ENCODE data around the gene HNRNPC. TPM values are rescaled to one million over a fixed set of nuclear protein-coding genes. Genes with fewer than 3 reads are reported as not detected.

HNRNPC gene
- total and polyA plus RNA-seq, 9 of the 15 experiments (the other 6 are each of a cell fraction or from before 2014, with no cell fraction given) = 679 to 1,557 (median 1,191) TPM

DNA sequence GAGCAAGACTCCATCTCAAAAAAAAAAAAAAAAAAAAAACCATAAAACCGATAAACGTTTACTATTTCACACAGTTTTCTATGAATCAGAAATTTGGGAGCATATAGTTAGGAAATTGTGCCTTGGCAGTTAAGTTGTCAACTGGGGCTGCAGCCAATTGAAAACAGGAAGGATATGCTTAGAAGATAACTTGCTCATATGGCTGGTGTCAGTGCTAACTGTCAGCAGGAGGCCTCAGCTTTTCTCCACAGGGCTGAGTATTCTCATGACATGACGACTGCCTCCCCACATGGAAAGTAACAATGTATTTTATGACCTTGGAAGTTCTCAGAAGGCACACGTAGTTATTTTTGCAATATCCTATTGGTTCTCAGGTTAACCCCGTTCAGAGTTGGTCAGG is 83.8 kb downstream of the HNRNPC start:
- FAIRE-seq (no peak), DNase-seq (ENCODE audit: extremely low read depth in 1 of 4, low spot score in 3 of 4) (peak in 1 of 4 experiments; percentile 40), ATAC-seq (peak; percentile 63; the same call in 2 of the 3 replicates)
- Histone ChIP-seq H2AFZ (ENCODE audit: low read depth, low read length) (peak overlapping the region; percentile 17; the same call in 1 of the 2 replicates), H3K9me3 (replicated peaks; ENCODE audit: control insufficient read depth, insufficient read depth, low read depth, low read length) (no peaks in the 10 kb centered on the region), H4K20me1 (replicated peaks; ENCODE audit: control insufficient read depth, insufficient read depth, low read length) (no peaks in the 10 kb centered on the region), H3K4me1 (replicated peaks in 1 of 2; ENCODE audit: control insufficient read depth in 2 of 2, insufficient read depth in 2 of 2, low read length in 2 of 2) (peaks cover 3 to 4% of the 10 kb centered on the region in 2 experiments; a peak in 2 of 5 replicates), H3K27me3 (ENCODE audit: control insufficient read depth in 2 of 2, insufficient read depth in 2 of 2, low read length in 2 of 2) (no peaks in the 10 kb centered on the region), H3K9ac (ENCODE audit: insufficient read depth in 1 of 2, low read depth in 2 of 2, low read length in 2 of 2) (no peak overlapping the region), H3K4me2 (ENCODE audit: insufficient read depth, low read length) (no peak overlapping the region), H3K9me1 (ENCODE audit: control insufficient read depth, insufficient read depth, low read length) (no peaks in the 10 kb centered on the region), H3K4me3 (no peak overlapping the region), H3K36me3 (ENCODE audit: control insufficient read depth, insufficient read depth, low read length) (no peaks in the 10 kb centered on the region), H3K27ac (ENCODE audit: extremely low read depth, low read depth, low read length) (peak overlapping the region; percentile 39; the same call in 1 of the 3 replicates), H3K79me2 (ENCODE audit: control insufficient read depth, insufficient read depth, low read length) (no peaks in the 10 kb centered on the region)
- no TSS peak for BruUV-seq (replicated peaks)
- TF ChIP-seq FOXK2 (conservative IDR thresholded peaks at IDR 0.05 in 1 of 2, IDR thresholded peaks at IDR 0.05 in 1 of 2; ENCODE audit: low read depth in 2 of 2) (no peak), FOXP1 (CRISPR knock-in tag; IDR thresholded peaks at IDR 0.05) (no peak), ATF3 (IDR thresholded peaks at IDR 0.05) (no peak), ATF3 (CRISPR knock-in tag; conservative IDR thresholded peaks at IDR 0.05) (no peak), JUND (IDR thresholded peaks at IDR 0.05; ENCODE audit: borderline replicate concordance, low read depth, low read length) (no peak), JUND (tag; IDR thresholded peaks at IDR 0.05; ENCODE audit: borderline replicate concordance, low read depth, low read length) (peak; percentile 15; the same call in 1 of the 3 replicates), CEBPG (CRISPR knock-in tag; IDR thresholded peaks at IDR 0.05) (no peak), CEBPG (tag; conservative IDR thresholded peaks at IDR 0.05 in 1 of 2, IDR thresholded peaks at IDR 0.05 in 1 of 2) (no peak), PKNOX1 (IDR thresholded peaks at IDR 0.05) (peak; percentile 46), NR2C2 (CRISPR knock-in tag; IDR thresholded peaks at IDR 0.05) (no peak), NR2C2 (tag; IDR thresholded peaks at IDR 0.05) (peak; percentile 42), CHCHD3 (CRISPR knock-in tag; IDR thresholded peaks at IDR 0.05) (no peak)
- POLR2A ChIA-PET = no interaction called here
- CTCF ChIA-PET (ENCODE audit: low intra/inter-chr PET ratio) = no interaction called here
- in situ Hi-C loops (cut with MboI) = no loop called here
- WGBS (ENCODE audit: insufficient coverage, low coverage, missing lambda C conversion rate) = 0% methylated on average over 4 of the region's 5 CpGs
- intact Hi-C loops (cut with micrococcal nuclease) = no loop called here
